NT2/D1 (cell line): ENCODE data around the gene ZNF790.

Source experiments
- DNase-seq: peaks from one replicate; pipeline ENCODE4 v3.0.0-alpha.2; 2011; ENCODE audit warnings: low read depth, low spot score
- H3K27me3 ChIP-seq: 2 replicates; pipeline ENCODE4 v1.6.0; 2011; ENCODE audit warnings: mild to moderate bottlenecking; ENCODE audit not compliant: insufficient read length, insufficient read depth
- H3K36me3 ChIP-seq: 2 replicates; pipeline ENCODE4 v1.6.1; 2011; ENCODE audit warnings: mild to moderate bottlenecking, low read length, mixed read lengths; ENCODE audit not compliant: insufficient read depth, insufficient read length
- H3K4me1 ChIP-seq: 2 replicates; pipeline ENCODE4 v1.5.1; 2011; ENCODE audit not compliant: insufficient read depth, insufficient read length
- H3K4me3 ChIP-seq: 2 replicates; pipeline ENCODE4 v1.5.1; 2011; ENCODE audit warnings: low read depth; ENCODE audit not compliant: insufficient read length
- H3K9ac ChIP-seq: 2 replicates; pipeline ENCODE4 v1.6.0; 2011; ENCODE audit warnings: low read depth; ENCODE audit not compliant: insufficient read length
- H3K9me3 ChIP-seq: 2 replicates; pipeline ENCODE4 v1.5.1; 2011; ENCODE audit warnings: mild to moderate bottlenecking, low read length; ENCODE audit not compliant: insufficient read depth
- SUZ12 ChIP-seq: IDR thresholded peaks from 2 replicates; pipeline ENCODE4 v1.6.1; 2011; ENCODE audit not compliant: insufficient read length, insufficient read depth; ENCODE audit errors: extremely low read depth
- YY1 ChIP-seq: IDR thresholded peaks from 2 replicates; pipeline ENCODE4 v1.6.1; 2011; ENCODE audit not compliant: insufficient read length, insufficient read depth
- ZNF274 ChIP-seq: IDR thresholded peaks from 2 replicates; pipeline ENCODE4 v1.6.1; 2011; ENCODE audit warnings: mild to moderate bottlenecking, low read depth, low read length

ZNF790 gene

GRCh38 chr19:36771261-36772231 is 66.6 kb downstream of the ZNF790 start:
- peaks cover 2% of the 10 kb centered on the region for H3K4me1 ChIP-seq
- peaks cover 30% of the 10 kb centered on the region for H3K36me3 ChIP-seq
- no peak for TF ChIP-seq SUZ12
- TF ChIP-seq ZNF274: no peak
- no peak for TF ChIP-seq YY1
- no peak for DNase-seq
- peak overlapping the region; percentile 100 for H3K9ac ChIP-seq
- H3K4me3 ChIP-seq: peak overlapping the region; percentile 100
- no peaks in the 10 kb centered on the region for H3K9me3 ChIP-seq
- H3K27me3 ChIP-seq: no peaks in the 10 kb centered on the region
